Ammon's horn (tissue), 1 donor: ENCODE results near the gene DTX1.
"Not testable (repeated sequence)": the region's sequence is repeated elsewhere in the genome, so short reads cannot be mapped to it uniquely, and the experiment has no call there.

ENCODE experiments used
- DNase-seq: peaks from one replicate; pipeline ENCODE4 v3.0.0-alpha.2; 2016; ENCODE audit warnings: low spot score

The DTX1 gene

DNA sequence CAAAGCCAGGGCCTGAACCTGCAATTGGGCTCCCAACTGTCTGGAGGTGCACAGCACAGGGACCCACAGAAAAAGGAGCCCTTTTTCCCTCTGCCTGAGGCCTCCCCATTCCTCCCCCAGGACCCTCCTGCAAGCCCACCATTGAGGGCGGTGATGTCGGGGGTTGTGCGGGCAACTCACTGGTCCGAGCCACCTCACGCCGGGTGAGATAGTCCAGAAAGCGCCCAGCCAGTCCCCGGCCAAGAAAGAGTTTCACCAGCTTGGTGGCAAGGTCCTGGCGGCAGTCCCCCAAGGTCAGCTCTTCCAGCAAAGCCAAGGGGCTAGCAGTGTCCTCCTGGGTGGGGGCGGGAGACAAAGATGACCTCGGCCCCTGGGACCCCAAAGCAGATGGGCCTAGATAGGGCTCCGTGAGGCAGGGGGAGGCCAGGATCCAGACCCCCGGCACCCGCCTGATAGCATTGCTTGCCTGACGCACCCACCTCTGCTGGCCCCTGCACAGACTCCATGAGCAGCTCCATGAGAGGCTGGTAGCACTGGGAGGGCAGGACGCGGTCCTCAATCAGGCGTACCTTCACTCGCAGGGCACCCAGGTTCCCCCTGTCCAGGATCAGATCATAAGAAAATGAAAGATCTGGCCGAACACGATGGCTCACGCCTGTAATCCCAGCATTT is 59.1 kb downstream of the DTX1 start:
- no peak for DNase-seq

DNA sequence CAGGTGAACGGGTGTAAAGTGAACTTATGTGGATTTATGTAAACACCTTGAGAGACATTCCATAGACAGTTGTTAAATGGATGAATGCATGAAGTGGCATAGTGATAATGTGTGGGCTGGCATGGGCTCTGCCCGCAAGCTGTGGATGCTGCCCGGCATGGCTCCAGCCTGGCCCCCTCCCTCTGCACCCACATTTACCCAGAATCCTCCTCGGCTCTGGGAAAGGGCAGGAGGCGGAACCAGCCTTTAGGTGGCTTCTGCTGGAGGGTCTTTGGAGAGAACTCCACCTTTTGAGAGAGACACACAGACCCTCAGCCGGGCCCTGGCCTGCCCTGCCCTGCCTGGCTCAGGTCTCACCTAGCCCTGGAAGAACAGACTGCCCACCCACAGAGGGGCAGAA is 60.3 kb downstream of the DTX1 start:
- DNase-seq = no peak

DNA sequence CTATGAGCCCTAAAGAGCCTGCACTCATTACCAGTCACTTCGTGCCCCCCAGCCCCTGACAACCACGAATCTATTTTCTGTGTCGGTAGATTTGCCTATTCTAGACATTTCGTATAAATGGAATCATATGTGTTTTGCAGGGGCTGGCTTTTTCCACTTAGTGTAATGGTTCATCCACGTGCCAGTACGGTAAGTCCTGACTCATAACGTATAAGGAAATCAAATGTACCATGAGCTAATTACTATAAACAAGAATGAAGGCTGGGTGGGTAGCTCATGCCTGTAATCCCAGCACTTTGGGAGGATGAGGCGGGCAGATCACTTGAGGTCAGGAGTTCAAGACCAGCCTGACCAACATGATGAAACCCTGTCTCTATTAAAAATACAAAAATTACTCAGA is 61.2 kb downstream of the DTX1 start:
- not testable (repeated sequence) for DNase-seq

DNA sequence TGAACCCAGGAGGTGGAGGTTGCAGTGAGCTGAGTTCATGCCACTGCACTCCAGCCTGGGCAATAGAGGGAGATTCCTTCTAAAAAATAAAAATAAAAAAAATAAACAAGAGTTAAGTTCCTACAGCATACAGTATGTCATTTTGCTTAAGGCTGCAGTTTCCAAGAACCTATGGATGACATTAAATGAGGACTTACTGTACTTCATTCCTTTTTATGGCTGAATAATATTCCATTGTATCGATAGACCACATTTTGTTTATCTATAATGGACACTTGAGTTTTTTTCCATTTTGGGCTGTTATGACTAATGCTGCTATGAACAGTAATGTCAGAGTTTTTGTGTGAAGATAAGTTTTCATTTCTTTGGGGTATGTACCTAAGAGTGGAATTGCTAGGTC is 61.6 kb downstream of the DTX1 start:
- no peak for DNase-seq

DNA sequence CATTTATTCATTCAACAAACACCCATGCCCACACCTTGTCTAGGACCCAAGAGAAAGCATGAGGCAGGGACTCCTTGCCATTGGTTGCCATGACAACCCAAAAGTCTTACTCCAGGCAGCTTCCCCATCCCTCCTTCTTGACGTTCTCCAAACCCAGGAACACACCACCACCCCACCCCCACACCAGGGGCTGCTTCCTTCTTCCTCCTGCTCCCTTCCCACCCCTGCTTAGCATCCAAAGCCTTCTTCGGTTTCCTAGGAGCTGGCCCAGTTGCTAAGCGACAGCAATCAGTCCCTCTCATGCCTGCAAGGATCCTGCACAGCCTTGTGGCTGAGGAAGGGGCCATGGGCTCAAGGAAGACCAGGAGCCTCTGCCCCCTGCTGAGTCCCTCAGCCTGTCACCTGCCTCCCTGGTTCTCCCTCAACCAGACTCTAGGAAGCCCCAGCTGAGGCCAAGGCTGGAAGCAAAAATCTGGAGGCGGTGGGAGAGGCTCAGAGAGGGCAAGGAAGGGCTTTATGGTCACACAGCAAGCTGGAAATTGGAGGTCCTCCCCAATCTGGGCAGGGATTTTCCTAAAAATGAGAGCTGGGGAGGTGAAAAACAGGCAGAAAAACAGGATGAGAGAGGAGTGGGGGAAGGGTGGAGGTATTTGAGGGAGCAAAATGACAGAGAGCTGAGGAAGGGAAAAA is 63.6 kb downstream of the DTX1 start:
- peak; percentile 74 for DNase-seq

DNA sequence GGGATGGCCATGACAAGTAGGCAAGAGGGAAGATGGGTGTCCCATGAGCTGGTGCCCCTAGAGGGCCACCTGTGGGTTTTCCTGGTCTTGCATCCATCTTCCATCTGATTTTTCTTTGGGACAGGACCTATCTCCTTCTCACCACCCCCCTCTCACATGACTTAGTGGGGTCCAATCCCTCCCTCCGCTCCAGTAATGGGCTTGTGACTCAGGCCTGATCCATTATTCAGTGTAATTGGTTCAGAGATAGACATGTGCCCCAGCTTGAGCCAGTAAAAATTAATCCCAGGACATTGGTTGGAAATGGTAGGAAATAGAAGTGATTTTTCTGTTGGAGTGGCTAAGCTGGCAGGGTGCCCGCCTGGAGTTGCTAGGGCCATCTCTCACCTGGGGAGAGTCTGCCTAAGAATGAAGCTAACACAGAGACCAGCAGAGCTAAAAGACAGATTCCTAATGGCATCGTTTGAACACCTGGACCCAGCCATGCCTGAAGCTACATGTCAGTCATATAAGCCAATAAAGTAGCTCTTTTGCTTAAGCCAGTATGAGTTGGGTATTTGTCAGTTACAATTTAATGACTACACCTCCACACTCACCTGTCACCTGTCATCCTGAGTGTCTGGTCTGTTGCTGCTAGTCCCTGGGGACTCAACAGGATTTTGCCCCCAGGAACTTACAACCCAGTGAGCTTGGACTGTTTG is 64.3 kb downstream of the DTX1 start:
- DNase-seq = no peak

DNA sequence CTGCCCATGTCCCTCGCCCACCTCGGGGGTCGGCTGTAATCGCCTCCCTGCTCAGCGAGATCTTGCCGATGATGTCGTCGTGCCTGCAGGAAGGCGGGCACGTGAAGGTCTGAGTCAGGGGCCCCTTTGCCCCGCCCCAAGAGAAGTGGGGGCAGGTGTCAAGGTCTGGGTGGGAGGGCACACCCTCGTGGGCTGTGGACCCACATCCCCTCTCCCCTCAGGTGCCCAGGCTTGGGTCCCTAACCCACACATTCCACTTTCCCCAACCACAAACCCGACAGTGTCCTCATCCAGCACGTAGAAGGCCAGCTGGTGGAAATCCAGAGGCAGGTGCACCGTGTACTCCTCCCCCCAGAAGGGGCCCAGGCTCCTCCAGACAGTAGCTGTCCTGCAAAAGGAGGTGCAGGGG is 71.3 kb downstream of the DTX1 start:
- DNase-seq = no peak

DNA sequence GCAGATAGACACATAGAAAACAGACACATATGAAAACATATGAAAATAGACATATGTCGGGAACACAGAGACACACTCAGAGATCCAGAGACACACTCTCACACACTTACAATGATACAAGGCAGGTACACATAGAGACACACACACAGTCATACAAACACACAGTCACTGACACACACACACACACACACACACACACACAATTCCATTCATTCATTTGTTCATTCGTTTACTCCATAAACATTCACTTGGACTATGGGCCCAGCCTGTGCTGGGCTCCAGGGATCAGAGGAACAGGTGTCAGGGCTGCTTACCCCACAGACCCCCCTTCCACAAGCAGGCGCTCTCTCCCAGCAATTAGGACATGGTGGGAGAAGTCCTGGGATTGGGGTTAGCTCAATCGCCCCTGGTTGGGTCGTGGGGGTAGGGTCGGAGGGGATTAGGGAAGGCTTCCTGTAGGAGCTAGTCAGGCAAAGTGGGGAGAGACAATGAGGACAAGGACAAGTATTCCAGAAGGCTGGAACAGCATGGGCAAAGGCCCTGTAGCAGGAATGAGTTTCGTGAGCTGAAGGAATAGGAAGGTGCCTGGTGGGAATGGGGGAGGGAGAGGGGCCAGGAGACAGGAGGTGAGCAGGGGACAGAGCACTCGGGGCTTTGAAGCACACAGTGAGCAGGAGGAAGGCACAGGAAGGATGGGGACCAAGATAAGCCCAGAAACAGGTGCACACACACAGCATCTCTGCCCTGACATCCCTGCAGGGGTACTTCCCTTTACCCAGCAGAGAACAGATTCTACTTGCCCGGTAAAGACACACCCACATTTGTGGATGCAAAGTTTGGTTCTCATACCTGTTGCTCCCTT is 72.5 kb downstream of the DTX1 start:
- DNase-seq = no peak

DNA sequence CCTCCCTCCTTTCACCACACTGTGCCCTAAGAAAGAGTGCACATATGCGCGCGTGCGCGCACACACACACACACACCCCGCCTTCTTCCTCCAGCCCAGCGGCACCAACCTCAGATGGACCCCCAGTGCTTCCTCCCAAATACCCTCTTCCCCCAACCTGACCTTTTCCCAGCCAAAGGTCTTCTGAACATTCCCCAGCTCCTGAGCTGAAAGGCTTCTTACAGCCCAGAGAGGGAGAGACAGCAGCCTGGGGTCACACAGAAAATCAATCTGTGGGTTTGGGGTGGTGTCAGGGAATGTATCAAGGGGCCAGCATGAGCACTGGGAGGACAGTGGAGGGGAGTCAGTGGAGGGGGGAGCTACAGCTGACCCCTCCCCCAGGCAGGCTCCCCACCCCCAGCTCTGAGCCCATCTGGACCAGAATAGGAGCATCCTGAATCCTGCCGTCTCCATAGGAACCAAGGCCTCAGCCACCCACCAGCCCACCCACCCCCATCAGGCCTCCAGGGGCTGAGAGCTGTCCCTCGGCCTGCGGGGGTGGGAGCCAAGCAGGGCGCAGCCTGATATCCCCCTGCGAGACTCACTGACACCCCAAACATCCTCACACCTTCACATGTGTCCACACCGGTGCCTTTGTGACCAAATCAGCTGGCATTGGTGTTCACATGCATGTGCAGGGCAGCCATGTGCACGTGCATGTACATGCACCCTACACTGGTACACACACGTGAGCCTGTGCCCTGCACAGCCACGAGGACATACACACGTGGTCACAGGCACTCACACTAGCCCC is 73.3 kb downstream of the DTX1 start:
- no peak for DNase-seq

DNA sequence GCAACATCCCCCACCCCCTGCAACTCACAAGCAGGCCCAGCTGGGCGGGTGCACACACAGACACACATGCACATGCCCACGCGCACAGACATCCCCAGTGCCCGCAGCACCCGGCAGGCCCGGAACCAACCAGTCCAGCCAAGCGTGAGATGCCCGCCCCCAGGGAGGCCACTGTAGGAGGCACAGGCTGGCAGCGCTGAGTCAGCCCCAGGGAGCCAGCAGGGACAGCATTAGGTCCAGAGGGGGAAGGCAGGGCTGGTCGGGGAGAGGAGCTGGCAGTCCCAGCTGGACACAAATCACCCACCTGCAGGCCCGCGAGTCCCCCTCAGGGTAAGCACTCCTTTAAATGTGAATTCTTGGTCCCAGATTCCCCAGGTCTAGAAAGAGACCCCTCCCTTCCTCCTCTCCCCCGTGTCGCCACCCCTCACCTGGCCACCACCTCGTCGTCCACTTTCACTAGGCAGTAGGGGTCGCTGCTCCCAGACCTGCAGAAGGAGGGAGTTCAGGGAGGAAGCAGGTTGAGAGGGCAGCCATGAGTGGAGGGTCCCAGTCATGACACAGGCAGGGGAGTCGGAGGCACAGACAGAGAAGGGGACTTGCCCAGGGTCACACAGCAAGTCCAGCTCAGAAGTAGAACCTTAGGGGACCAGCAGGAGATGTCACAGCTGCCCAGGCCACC is 74.1 kb downstream of the DTX1 start:
- peak; percentile 76 for DNase-seq

DNA sequence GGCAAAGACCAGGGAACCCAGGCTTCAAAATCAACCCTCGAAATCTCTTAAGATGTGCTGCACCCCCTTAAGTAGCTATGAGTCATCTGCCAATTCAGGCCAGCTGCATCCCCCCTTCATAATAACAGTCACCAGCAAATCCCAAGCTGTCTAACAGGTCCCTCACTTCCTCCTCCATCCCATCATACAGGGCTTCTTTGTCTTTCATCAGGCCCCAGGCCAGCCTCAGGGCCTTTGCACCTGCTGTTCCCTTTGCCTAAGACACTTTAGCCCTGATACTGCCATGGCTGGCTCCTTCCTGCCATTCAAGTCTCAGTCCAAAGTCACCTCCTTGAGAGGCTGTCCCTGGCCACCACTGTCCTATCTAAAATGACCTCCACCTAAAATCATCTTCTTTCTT is 75.0 kb downstream of the DTX1 start:
- DNase-seq = no peak

DNA sequence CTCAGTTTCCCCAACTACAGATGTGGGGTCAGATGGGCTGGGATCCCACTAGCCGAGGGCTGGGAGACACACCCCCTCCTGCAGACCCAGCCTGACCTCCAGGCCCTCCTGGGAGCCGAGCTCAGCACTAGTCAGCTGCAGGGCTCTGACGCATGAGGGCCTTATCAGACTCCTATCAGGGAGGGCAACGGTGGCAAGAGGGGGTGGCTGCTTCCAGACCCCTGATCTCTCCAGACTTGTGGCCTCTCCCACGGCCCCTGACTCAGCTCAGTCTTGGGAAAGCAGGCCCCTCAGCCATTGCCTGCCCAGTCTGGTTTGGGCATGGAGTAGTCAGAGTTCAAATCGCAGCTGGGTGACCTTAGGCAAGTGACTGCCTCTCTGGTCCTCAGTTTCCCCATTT is 76.5 kb downstream of the DTX1 start:
- DNase-seq = no peak

DNA sequence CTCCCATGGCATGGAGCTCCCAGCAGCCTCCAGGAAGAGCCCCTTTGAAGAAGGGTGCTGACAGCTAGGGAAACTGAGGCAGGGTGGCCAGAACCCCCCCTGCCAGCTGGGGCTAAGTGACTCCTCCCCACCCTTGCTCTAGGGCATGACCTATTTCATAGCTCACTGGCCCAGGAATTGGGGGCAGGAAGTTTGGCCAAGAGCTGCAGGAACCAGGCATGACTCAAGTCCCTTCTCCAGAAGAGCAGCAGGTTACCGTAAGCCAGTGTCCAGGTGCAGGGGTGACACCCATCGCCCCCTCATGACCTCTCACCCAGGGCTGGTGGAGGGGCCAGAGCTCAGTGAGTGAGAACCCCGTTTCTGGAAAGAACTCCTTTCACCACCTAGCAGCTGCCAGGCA is 77.1 kb downstream of the DTX1 start:
- no peak for DNase-seq

DNA sequence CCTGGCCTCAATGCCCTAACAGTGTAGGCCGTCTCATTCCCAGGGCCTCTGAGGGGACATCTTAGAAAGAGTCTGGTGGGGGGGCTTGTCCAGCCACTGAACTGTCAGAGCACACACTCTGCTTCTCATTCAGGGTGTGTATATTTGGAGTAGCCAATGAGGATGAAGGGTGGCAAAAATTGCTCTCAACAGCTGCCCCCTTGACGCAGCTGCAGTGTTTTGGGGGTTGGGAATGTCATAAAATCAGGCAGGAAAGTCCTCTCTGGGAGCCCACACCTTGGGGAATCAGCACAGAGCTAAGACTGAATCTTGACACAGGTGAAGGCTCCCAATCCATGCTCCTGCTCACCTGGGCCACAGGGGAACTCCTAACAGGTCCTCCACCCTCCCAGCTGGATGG is 77.5 kb downstream of the DTX1 start:
- DNase-seq = no peak

DNA sequence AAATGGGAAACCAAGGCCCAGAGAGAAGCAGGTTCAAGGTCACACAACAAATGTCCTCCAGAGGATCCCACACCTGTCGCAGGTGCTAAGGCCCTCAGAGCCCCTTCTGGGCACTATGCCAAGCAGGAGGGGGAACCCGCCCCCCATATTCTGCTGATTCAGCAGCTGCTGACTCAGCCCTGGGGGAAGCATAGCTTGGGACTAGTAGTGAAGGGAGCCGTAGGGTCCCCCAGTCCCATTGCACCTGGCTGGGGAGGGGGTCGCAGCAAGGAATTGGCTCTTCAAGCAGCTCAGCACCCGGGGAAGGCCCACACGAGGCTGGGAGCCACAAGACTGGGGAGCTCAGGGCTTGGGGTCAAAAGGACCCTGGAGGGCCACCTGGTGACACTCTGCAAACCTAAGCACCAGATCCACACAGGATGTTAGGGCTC is 78.0 kb downstream of the DTX1 start:
- no peak for DNase-seq

DNA sequence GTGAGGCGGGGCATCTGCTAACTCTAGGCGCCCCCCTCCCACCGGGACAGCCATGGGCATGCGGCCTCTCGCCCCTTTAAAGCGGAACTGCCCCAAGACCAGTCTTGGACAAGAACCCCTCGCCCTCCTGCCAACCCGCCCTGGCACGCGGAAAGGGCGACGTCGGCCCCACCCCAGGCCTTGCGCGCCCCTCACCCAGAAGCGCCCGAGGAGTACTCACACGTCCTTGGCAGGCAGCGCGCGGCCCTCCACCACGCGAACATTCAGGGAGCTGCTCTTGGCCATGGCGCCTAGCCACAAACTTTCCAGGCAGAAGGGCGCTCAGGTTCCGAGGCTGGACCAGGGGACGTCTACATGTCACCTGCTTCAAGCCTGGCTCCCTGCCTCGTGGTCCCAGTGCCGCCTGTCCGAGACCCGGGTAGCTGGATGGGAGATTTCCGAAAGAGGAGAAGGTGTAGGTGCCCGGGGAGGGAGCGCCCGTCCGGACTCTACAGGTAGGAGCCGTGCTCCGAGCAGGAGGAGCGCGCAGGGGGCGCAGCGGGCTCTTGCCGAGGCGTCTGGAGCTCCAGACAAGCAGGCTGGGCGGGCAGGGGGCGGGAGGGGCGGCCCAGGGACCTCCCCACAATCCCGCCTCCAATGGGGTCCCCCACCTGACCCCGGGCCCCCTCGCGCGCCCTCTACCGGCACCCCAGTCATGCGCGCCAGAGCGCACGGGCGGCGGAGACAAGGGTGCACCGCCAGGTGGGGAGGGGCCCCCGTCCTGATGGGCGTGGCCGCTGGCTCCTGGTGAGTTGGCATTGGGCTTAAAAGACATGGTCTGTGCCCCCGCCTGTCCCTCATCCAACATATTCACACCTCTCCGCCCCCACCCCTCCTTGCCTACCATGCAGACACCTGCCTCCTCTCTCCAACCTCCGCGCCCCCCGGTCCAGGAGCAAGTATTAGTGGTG is 78.9 kb downstream of the DTX1 start, which contains the start of gene RASAL1:
TSS of gene RASAL1 (minus strand) at position 584 of the 950 bp plus-strand sequence. CDS start at position 285, 299 bp downstream.
- no peak for DNase-seq

DNA sequence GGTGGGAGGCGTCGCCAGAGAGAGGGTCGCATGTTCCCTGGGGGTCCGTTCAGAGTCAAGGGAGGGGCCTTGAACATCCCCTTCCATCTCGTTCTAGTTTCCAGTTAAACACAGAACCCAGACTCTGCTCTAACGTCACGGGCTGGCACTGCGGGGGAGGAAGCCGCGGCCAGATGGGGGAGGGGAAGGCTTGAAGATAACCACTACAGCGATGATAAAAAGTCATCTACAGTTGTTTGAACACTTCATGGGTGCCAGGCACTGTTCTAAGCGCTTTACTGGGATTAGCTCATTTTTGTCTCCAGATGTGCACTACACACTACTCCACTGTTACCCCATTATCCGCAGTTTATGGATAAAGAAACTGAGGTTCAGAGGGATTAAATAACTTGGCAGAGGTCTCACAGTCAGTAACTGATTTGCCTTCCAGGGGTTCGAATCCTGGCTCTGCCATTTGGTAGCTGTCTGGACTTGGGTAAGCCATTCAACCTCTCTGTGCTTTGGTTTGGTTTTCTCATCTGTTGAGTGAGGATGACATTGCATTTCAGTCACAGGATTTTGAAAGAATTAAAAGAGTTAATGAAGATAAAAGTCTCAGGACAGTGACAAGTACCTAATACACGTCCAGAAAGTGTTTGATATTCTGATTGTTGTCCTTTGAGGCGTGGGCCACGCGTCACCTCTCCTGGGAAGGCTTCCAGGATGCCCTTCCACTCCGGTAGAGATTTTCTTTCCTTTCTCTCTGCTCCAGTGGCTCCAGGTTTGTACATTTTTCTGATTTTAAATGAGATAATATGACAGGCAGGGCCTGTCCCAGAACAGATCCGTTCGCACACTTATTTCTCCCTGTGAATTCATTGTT is 79.8 kb downstream of the DTX1 start:
- DNase-seq = peak; percentile 70

DNA sequence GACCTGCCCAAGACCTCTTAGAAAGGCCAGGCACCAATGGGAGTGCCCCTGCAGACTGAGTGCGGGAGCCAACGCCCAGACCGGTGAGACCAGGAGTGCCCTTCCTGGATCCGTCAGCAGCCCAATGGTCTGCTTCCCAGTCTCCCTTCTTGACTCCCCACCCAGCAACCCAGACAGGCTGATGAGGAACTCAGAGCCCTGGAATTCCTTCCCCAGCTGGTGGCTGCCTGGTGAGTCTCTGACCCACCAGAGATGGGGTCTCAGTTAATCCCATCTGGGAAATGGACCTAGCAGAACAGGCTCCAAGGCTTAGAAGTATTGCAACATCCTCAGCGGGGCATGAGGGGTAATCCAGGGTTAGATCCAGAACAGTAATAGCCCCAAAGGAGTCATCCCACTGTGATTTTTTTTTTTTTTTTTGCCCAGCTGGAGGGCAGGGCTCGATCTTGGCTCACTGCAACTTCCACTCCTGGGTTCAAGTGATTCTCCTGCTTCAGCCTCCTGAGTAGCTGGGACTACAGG is 80.5 kb downstream of the DTX1 start:
- DNase-seq = no peak
